Activated T-helper 2 cell treated with anti-CD3 and anti-CD28 coated beads, Interferon-gamma antibody, Interleukin-2, Interleukin-4, amounts not matched to agents 10 μg/mL and 5 μg/mL and 100 μg/mL, durations not matched to agents 14 hours and 24 hours and 36 hours (primary cell): ENCODE results near the gene PTPRE. TPM values are rescaled to one million over a fixed set of nuclear protein-coding genes. Genes with fewer than 3 reads are reported as not detected.

Source experiments
- DNase-seq: peaks from one replicate; pipeline ENCODE4 v3.0.0; 2021; ENCODE audit warnings: low spot score
- H3K27ac Mint-ChIP-seq: one replicate; pipeline ENCODE4 v1.8.0; 2021; ENCODE audit warnings: mixed read lengths
- H3K27me3 Mint-ChIP-seq: one replicate; pipeline ENCODE4 v1.8.0; 2021; ENCODE audit warnings: low read depth, mixed read lengths
- H3K36me3 Mint-ChIP-seq: one replicate; pipeline ENCODE4 v1.8.0; 2021; ENCODE audit warnings: low read depth, mixed read lengths
- H3K4me1 Mint-ChIP-seq: one replicate; pipeline ENCODE4 v1.8.0; 2021; ENCODE audit warnings: low read depth, mixed read lengths
- H3K4me3 Mint-ChIP-seq: one replicate; pipeline ENCODE4 v1.8.0; 2021; ENCODE audit warnings: low read depth, mild to moderate bottlenecking, moderate library complexity, mixed read lengths
- H3K9me3 Mint-ChIP-seq: one replicate; pipeline ENCODE4 v1.8.0; 2021; ENCODE audit warnings: mixed read lengths
- intact Hi-C: fragments of 100-400 bp; cut with micrococcal nuclease; formaldehyde crosslinking; loops from one replicate; pipeline ENCODE4 v1.15.1; 2023
- total RNA-seq: library from RNA; stranded (reverse); gene quantifications from 2 replicates; pipeline ENCODE4 v1.2.3, GENCODE V29; 2022

PTPRE gene
- total RNA-seq, 1 donor from 2014 or later, result 16.8 TPM

DNA sequence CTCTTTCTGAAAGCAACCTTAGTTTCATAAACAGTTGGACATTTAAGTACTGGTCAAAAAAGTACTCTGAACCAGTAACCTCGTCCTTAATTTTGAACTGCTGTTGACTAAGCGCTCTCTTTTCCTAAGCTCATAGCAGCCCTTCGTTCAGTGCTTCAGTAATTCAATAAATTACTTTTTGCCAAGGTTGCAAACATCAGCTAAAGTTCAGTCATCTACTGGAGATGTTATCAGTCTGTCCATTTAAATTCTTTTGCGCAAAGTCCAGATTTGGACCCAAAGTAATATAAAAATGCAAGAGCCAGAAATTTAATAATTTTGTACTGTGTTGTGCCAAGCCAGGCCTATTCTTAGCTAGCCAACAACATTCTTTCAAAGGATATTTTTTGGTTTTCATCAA, 8.4 kb downstream of the PTPRE start:
- Mint-ChIP-seq H3K27ac (no peak overlapping the region), H3K9me3 (no peaks in the 10 kb centered on the region), H3K4me1 (peaks cover 4% of the 10 kb centered on the region), H3K27me3 (peaks cover 3% of the 10 kb centered on the region), H3K4me3 (no peak overlapping the region), H3K36me3 (no peaks in the 10 kb centered on the region)
- DNase-seq, result no peak
- intact Hi-C loops, result no loop called here

DNA sequence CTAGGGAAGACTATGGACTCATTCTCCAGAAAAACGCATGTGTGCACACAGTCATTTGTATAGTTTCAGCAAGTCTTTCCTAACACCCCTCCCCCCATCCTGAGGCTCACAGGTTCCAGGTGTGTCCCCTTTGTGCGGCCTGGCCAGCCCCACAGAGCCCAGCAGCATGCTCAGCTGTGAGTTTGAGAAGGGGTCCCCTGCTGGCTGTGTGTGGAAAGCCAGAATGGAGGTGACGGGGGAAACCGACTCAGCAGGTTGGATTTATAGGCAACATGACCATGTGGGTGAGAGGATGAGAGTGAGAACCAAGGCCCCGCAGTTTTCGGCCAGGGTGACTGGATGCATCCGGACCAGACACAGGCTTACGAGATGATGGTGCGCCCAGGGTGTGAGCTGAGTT, 9.9 kb downstream of the PTPRE start:
- Mint-ChIP-seq H3K27me3 (peaks cover 2% of the 10 kb centered on the region), H3K4me3 (no peak overlapping the region), H3K27ac (no peak overlapping the region), H3K36me3 (no peaks in the 10 kb centered on the region), H3K4me1 (peaks cover 4% of the 10 kb centered on the region), H3K9me3 (no peaks in the 10 kb centered on the region)
- intact Hi-C loops, result no loop called here
- DNase-seq, result no peak

DNA sequence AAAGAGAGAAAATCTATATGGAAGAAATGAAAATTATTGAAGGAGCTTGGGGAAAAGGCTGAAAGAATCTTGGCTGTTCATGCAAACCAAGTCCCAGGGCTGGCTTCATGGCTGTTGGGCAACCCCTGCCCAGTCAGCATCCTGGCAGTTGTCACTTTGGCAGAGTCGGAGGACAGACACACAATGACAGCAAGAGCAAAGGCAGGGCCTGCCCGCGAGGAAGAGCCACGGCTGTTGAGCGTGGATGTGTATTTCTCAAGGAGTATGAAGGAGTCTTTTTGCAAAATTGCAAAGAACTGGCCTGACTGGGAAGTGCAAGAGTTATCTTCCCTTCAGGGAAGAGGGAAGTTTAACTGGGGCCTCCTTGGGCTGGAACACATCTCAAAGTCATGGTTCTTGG, 11.7 kb downstream of the PTPRE start:
- intact Hi-C loops, result no loop called here
- Mint-ChIP-seq H3K36me3 (no peaks in the 10 kb centered on the region), H3K4me1 (peaks cover 4% of the 10 kb centered on the region), H3K4me3 (no peak overlapping the region), H3K9me3 (no peaks in the 10 kb centered on the region), H3K27me3 (peaks cover 2% of the 10 kb centered on the region), H3K27ac (no peak overlapping the region)
- DNase-seq, result no peak

DNA sequence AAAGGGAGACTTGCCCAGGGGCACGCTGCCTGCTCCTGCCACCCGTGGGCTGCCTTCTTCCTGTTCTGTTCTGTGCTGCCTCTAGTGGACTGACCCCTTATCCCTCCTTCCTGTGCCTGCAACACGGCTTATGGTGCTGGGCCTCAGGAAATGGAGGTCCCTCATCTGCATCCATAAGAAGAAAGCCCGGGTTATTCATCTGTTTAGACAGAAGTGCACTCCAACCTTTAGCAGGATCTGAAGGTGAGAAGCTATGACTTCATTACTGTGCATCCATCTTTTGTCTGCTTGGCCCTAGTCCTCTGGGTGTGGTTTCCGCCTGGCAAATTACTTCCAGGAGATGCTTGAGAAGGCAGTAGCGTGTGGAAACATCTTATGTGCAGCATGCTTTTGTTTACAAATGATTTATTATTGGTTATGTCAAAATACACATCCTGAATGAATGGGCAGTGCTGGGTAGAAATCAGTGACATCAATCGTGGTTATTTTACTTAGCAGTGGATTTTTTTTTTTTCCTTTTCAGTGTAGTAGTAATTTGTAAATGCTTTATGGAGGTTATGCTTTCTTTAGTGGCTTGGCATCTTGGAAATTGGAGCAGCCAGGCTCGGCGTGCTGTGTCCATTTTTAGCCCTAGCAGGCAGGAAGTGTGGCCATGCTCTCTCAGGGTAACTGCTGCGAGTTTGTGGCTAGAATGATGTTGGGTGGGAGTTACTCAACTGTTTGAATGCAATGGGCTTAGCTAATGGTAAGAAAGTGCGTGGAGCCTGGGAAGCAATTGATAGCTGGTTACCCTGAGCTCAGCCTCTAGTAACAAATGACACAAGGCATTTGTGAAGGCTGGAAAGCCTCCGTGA, 12.7 kb downstream of the PTPRE start:
- Mint-ChIP-seq H3K27me3 (peaks cover under 1% of the 10 kb centered on the region), H3K9me3 (no peaks in the 10 kb centered on the region), H3K27ac (no peak overlapping the region), H3K36me3 (no peaks in the 10 kb centered on the region), H3K4me1 (peaks cover 4% of the 10 kb centered on the region), H3K4me3 (no peak overlapping the region)
- intact Hi-C loops, result no loop called here
- no peak for DNase-seq

DNA sequence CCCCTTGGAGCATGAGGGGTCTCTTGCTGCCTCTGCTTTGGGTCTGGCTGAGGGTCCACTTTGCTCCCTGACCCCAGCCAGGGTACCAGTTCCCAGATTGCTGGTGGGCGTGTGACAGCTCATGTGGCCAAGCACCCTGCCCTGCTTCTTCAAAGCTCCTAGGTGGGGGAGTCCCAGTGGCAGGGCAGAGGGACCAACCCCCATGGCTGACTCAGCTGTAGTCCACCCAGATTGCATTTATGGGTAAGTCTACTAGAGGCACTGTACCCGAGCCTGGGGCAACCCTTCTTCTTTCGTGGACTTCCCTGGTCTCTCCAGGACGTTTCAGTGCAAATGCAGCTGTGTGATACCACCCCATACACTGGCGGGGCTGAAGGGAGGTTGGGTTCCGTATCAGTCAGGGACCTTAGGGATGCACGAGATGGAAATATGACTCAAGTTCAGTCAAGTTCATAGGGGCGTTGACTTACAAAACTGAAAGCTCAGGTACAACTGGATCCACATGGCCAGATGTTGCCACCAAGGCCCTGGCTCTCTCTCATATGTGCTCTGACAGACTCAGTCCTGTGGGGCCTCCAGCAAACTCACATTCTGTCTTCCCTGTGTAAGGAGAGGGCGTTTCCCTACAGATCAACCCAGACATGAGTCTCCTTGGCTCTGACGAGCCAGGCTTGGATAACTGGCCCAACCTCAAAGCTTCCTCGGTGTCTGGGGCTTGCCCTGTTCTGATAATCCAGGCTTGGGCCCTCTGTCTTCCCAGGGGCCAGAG, 13.6 kb downstream of the PTPRE start:
- intact Hi-C loops, result no loop called here
- Mint-ChIP-seq H3K36me3 (no peaks in the 10 kb centered on the region), H3K4me1 (peaks cover 4% of the 10 kb centered on the region), H3K27me3 (no peaks in the 10 kb centered on the region), H3K9me3 (no peaks in the 10 kb centered on the region), H3K27ac (no peak overlapping the region), H3K4me3 (no peak overlapping the region)
- no peak for DNase-seq

DNA sequence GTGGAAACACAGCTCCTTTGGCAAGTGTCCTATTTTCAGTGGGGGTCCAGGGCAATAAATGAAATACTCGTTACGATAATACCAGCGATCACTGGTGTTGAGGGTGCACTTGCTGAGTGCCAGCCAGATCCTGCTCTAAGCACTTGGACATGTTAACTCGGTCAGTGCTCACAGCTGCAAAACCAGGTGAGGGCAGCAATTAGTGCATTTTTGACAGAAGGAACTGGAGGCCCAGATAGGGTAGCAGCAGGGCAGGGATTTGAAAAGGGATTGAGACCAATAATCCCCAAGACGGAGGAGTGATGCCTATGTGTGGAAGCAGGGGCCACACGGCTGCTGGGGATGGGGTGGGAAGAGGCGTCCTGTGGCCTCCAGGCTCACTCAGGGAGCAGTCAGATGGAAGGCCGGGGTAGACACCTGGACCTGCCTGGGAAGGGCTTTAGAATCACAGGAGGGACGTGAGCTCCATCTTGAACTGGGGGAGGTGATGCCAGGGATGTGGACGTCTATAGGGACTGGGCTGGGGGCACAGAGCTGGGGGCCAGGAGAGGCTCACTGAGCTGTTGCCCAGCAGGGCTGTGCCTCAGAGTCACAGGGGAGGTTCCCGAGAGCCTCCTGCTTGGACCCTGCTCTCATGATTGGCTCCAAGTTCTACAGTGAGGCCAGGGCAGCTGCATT, 14.3 kb downstream of the PTPRE start:
- H3K27me3 Mint-ChIP-seq, result peaks cover 2% of the 10 kb centered on the region
- peaks cover 4% of the 10 kb centered on the region for H3K4me1 Mint-ChIP-seq
- H3K36me3 Mint-ChIP-seq, result no peaks in the 10 kb centered on the region
- no peaks in the 10 kb centered on the region for H3K9me3 Mint-ChIP-seq
- no peak overlapping the region for H3K27ac Mint-ChIP-seq
- intact Hi-C loops, result no loop called here
- no peak for DNase-seq
- no peak overlapping the region for H3K4me3 Mint-ChIP-seq

DNA sequence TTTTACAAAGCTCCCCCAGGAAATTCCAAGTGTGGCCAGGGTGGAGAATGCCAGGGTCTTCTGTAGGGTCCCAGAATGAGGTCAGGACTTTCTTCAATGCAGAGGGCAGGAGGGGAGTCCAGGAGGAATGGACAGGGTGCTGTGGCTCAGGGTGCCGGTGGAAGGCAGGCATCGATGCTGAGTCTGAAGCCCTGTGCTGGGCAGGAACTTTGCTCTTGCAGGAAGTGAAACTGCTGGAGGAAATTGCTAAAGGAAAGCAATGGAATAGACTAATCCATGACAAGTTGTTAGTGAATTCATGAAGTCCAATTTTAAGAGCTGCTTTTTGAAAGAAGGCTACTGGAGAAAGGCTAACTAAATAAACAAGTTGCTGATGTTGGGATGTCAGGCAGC, 14.8 kb downstream of the PTPRE start:
- Mint-ChIP-seq H3K4me3 (no peak overlapping the region), H3K36me3 (no peaks in the 10 kb centered on the region), H3K9me3 (no peaks in the 10 kb centered on the region), H3K27ac (no peak overlapping the region), H3K4me1 (peaks cover 6% of the 10 kb centered on the region), H3K27me3 (peaks cover 2% of the 10 kb centered on the region)
- intact Hi-C loops, result no loop called here
- no peak for DNase-seq

DNA sequence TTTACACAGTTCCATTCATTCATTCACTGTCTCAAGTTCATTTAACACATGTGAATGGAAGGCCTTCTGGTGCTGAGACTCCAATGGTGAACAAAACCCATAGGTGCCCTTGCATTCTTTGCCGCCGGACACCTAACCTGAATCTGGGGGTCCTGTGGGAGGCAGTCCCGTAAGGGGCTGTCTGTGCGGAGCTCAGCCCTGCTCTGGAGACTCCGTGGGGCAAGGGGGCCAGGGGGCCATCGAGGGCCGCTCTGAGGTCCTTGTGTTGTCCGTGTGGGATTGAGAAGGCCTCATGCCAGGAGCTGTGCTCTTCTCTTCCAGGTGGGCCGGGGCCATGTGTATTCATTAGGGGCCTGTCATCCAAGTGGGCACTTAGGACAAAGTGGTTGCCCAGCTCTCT, 15.3 kb downstream of the PTPRE start:
- Mint-ChIP-seq H3K27me3 (peaks cover 2% of the 10 kb centered on the region), H3K4me3 (no peak overlapping the region), H3K4me1 (peaks cover 6% of the 10 kb centered on the region), H3K36me3 (no peaks in the 10 kb centered on the region), H3K27ac (no peak overlapping the region), H3K9me3 (no peaks in the 10 kb centered on the region)
- intact Hi-C loops, result no loop called here
- no peak for DNase-seq

DNA sequence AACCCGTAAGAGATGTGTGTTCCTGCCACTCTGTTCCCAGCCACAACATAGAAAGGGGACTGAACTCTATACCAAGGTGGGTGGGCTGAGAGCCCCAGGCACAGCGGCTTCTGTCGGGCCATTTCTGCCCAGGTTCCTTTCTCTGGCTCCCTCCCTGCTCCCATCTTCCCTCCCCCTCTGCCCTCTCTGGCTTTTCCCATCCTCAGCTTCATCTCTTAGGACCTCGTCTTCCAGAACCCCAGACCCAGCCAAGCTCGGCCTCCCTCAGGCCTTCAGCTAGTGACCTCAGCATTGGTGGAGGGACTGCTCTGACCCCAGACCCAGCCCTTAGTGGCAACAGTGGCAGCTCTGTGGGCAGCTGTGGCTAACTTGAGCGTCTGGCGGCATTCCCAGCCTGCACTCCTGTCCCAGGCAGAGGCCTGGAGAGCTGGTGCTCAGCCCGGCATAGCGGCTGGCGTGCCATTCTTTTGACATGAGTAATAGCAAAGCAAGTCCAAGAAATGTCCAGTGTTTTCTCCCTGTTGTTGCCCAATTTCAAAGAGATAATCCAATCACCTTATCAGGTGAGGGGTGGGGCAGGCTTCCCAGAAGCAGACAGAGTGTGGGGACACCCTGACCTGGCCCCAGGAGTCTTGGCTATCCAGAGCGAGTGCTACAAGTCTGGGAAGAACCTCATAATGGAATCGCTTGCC, 15.9 kb downstream of the PTPRE start:
- Mint-ChIP-seq H3K36me3 (no peaks in the 10 kb centered on the region), H3K27ac (no peak overlapping the region), H3K9me3 (no peaks in the 10 kb centered on the region), H3K27me3 (peaks cover 2% of the 10 kb centered on the region), H3K4me3 (no peak overlapping the region), H3K4me1 (peaks cover 6% of the 10 kb centered on the region)
- intact Hi-C loops, result no loop called here
- DNase-seq, result no peak

DNA sequence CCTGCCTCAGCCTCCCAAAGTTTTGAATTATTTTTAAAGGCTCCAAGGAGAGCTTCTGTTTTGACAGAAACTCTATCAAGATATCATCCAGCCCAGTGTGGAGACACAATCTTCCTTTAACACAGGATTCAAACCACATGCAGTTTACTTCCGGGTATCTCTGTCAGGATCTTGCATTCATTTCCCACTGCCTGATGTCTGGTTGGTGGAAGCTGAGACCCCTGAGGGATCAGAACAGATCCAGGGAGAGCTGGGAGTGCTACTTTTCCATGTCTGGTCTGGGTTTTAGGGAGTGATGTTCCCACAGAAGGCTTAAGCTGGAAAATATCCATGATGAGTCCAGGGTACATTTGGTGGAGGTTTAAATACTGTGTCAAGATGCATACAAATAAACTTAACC, 16.7 kb downstream of the PTPRE start:
- no peak for DNase-seq
- intact Hi-C loops, result no loop called here
- Mint-ChIP-seq H3K27me3 (peaks cover 2% of the 10 kb centered on the region), H3K4me3 (no peak overlapping the region), H3K9me3 (no peaks in the 10 kb centered on the region), H3K36me3 (no peaks in the 10 kb centered on the region), H3K27ac (no peak overlapping the region), H3K4me1 (peaks cover 6% of the 10 kb centered on the region)

DNA sequence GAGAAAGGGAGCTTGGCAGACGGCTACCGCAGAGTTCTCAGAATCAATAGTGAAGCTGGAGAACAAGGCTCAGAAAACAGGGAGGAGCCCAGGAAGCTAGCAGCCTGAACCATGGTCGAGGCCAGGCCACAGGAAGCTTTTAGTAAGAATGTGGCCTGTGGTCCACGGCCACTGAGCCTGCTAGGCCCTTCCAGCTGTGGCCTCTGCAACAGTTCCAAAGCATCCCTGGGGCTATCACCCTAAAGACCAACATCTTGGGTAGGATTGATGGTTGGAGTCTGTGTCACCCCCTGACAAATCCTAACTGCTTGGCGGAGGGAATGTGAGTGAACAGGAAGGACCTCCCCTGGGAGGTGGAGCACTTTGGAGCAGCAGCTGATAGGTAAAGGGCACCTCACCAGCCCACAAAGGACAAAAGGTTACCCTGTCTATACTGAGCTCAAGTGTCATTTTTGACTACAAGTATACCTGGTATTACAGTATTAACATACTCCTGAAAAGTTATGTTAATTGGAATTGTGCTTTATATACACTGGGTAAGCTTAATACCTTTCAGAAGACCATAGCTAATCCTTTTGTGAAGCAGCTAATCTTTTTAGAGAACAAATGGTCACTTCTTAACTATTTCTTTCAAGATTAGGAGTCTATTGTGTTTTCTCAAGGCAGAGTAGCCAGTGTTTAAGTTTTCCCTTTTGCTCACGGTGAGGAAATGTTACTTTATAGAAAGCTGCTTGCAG, 18.7 kb downstream of the PTPRE start:
- peaks cover 2% of the 10 kb centered on the region for H3K4me1 Mint-ChIP-seq
- H3K9me3 Mint-ChIP-seq, result no peaks in the 10 kb centered on the region
- H3K36me3 Mint-ChIP-seq, result no peaks in the 10 kb centered on the region
- no peak overlapping the region for H3K27ac Mint-ChIP-seq
- no peak for DNase-seq
- H3K4me3 Mint-ChIP-seq, result no peak overlapping the region
- intact Hi-C loops, result no loop called here
- H3K27me3 Mint-ChIP-seq, result peaks cover 4% of the 10 kb centered on the region

DNA sequence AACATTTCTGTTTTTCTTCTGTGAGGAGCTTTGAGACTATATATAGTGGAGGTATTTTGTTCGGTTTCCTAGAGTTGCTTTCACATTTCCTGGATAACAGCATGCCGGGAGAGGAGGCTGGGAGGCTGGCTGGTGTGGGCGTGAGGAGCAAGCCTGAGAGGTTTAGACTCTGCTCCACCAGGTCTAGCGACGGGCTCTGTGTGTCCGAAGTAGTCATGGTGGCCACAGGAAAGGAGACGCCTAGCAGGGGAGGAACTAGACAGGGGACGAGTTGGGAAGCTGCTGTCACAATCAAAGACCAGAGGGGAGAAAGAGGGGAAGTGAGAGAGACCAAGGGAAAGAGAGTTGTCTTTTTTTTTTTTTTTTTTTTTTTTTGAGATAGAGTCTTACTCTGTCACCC, 19.6 kb downstream of the PTPRE start:
- intact Hi-C loops, result no loop called here
- Mint-ChIP-seq H3K27ac (no peak overlapping the region), H3K4me1 (peaks cover 2% of the 10 kb centered on the region), H3K9me3 (no peaks in the 10 kb centered on the region), H3K36me3 (no peaks in the 10 kb centered on the region), H3K4me3 (no peak overlapping the region), H3K27me3 (peaks cover 4% of the 10 kb centered on the region)
- DNase-seq, result no peak
